SH-SY5Y (cell line): ENCODE results near the gene INPP5A.

Source experiments
- GATA2 ChIP-seq: IDR thresholded peaks from 2 replicates; pipeline ENCODE4 v1.6.1; 2011; ENCODE audit warnings: mild to moderate bottlenecking, low read depth, low read length
- GATA3 ChIP-seq: IDR thresholded peaks from 2 replicates; pipeline ENCODE4 v1.6.1; 2011; ENCODE audit warnings: low read depth, mild to moderate bottlenecking, low read length, moderate library complexity

INPP5A gene

GRCh38 chr10:132638130-132638515 lies 100.5 kb downstream of the INPP5A start:
- TF ChIP-seq GATA3 (no peak), GATA2 (no peak)

GRCh38 chr10:132639470-132639869 lies 101.9 kb downstream of the INPP5A start:
- TF ChIP-seq GATA2 = no peak
- no peak for TF ChIP-seq GATA3

GRCh38 chr10:132640326-132641125 lies 102.9 kb downstream of the INPP5A start:
- TF ChIP-seq GATA3 (no peak), GATA2 (no peak)

GRCh38 chr10:132641401-132641800 lies 103.8 kb downstream of the INPP5A start:
- TF ChIP-seq GATA2 = no peak
- TF ChIP-seq GATA3 = no peak

GRCh38 chr10:132641966-132642731 lies 104.6 kb downstream of the INPP5A start:
- TF ChIP-seq GATA3 = no peak
- no peak for TF ChIP-seq GATA2

GRCh38 chr10:132642732-132643008 lies 105.1 kb downstream of the INPP5A start:
- TF ChIP-seq GATA3 (no peak), GATA2 (no peak)

DNA sequence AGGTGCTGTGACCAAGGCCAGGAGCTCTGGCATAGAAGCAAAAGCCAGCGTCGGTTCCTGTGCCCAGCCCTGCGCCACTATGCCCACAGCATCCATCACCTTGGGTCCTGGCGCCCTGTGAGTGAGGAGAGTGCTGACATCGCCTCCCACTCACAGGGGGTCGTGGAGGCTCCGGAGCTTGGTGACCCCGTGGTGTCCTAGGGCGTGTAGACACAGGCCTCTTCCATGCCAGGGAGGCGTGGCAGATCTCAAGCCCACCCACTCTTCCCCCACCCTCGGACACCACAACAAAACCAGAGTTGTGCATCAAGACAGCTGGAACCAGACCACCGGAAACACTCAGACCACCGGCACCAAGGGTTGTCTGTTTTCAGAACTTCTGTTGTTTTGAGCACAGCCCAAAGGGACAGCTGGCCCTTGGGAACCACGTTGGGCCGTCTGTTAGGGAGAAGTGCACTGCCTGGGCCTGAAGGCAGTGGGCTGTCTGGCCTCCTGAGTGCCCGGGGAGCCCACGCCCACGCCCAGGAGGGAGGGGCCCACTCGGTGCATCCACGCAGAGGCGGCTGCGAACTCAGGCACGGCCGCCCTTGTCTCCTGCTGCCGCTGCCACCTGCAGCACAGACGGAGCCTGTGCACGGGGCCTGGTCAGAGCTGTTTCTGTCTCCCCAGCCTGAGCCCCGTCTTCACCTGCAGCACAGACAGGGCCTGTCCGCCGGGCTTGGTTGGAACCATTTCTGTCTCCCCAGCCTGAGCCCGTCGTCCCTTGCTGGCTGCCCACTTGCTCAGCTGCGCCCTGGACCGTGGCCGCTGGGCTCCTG lies 106.3 kb downstream of the INPP5A start:
- no peak for TF ChIP-seq GATA2

- TF ChIP-seq GATA3 (no peak), GATA2 (no peak)
Measured at GRCh38 chr10:132644527-132645246, 107.1 kb downstream of the INPP5A start.

GRCh38 chr10:132645247-132645530 lies 107.6 kb downstream of the INPP5A start:
- TF ChIP-seq GATA2 = no peak
- TF ChIP-seq GATA3 = no peak

DNA sequence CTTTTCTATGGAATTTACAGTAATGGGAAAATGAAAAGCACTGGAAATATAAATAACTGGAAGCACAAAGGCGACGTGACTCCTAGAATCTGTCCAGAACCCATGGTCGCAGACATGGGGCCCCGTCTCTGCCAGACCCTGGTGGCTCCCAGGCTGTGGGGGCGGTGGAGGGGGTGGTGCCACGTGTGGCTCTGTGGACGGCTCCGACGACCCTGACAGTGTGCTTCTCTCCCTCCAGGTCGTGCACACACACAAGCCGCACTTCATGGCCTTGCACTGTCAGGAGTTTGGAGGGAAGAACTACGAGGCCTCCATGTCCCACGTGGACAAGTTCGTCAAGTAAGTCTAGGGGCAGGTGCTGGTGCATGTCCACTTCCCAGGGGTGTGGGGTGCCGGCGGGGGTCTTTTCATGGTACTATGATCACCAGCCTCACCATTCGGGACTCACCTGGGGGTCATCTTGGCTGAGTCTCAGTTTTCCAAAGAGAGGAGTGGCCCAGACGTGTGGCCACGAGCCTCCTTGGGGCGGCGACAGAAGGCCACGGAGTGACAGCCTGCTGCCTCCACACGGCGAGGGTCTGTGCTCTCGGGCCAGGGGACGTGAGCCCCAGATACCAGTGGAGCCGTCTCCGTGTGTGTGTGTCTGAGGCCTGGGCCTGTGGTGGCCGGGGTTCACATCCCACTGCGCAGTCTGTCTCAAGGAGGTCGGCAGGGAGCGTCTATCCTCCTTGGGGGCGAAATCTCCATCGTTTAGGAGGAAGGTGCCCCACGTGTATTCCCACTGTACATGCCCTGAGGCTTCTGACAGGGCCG lies 108.2 kb downstream of the INPP5A start:
- TF ChIP-seq GATA2 (no peak), GATA3 (no peak)

DNA sequence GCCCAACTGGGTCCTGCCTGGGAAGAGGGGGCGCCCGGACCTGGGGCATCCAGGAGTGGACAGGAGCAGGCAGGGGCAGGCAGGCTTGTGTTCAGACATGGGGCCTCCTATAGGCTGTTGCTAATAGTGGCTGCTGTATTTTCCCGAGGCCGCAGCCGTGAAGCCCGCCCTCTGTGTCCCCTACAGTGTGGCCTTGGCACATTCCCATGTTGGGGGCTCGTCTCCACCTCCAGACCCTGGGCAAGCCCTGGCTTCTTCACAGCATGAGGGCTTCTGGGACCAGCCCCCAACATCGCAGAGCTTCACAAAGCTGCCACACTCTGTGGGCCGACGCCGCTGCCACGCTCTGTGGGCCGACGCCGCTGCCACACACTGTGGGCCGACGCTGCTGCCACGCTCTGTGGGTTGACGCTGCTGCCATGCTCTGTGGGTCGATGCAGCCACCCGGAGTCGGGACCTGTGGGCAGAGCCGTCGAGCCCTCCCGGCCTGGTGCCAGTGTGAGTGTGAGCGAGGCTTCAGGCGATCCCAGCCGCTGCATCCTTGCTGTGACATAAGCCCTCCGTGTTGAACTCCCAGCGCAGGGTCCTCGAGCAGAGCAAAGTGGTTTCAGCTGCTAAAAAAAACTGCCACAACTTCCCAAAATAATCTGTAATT lies 109.0 kb downstream of the INPP5A start:
- TF ChIP-seq GATA2 (no peak), GATA3 (no peak)

- TF ChIP-seq GATA2 (no peak), GATA3 (no peak)
Measured at GRCh38 chr10:132647424-132647823, 109.8 kb downstream of the INPP5A start.

DNA sequence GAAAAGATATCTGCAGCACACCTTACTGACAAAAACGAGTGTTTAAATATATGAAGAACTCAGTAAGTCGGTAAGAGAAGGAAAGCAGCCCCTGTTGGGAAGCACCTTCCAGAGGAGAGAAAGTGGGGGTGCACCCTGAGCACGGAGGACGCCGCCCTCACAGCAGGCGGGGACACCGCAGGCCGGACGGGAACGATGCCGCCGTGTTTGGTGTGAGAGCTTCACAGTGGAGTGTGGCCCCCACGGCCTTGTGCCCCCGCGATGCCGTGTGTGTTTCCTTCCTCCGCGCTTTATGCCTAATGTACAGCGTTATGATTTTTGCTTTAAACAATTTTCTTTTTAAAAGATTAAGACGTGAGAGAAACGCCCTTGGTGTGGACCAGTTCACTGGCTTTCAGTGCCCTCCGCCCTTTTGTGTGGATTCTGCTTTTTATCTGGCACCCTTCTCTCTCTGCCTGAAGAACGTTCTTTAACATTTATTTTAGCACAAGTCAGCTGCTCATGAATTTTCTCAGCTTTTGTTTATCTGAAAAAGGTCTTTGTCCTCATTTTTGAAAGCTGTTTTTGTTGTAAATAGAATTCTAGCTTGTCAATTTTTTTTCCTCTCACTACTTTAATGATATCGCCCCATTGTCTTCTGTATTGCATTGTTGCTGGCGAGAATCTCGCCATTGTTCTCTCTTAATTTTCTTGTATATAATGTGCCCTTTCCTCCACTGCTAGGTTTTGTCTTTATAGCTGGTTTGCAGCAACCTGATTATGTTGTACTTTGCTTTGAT lies 110.7 kb downstream of the INPP5A start:
- TF ChIP-seq GATA3 (no peak), GATA2 (no peak)
